ENCODE measurements around the gene OR51E1.

DNA sequence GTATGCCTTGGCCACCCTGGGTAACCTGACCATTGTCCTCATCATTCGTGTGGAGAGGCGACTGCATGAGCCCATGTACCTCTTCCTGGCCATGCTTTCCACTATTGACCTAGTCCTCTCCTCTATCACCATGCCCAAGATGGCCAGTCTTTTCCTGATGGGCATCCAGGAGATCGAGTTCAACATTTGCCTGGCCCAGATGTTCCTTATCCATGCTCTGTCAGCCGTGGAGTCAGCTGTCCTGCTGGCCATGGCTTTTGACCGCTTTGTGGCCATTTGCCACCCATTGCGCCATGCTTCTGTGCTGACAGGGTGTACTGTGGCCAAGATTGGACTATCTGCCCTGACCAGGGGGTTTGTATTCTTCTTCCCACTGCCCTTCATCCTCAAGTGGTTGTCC lies 3.9 kb upstream of the OR51E1 start:
- TF ChIP-seq SIN3A (IDR thresholded peaks at IDR 0.05; ENCODE audit: low read depth, low read length) (no peak), SREBF2 (IDR thresholded peaks at IDR 0.05; ENCODE audit: low read length) (no peak), SUZ12 (IDR thresholded peaks at IDR 0.05; ENCODE audit: unreplicated experiment) (no peak), RUNX3 (IDR thresholded peaks at IDR 0.05; ENCODE audit: low read length) (no peak), TARDBP (IDR thresholded peaks at IDR 0.05; ENCODE audit: borderline replicate concordance) (no peak), HDAC2 (IDR thresholded peaks at IDR 0.05) (no peak), EZH2 (IDR thresholded peaks at IDR 0.05; ENCODE audit: borderline replicate concordance, control insufficient read depth, low read depth, low read length) (no peak), CHD2 (IDR thresholded peaks at IDR 0.05; ENCODE audit: borderline replicate concordance, low read depth, low read length) (no peak), EP300 (IDR thresholded peaks at IDR 0.05; ENCODE audit: borderline replicate concordance in 1 of 2, control insufficient read depth in 1 of 2, low read depth in 2 of 2, low read length in 2 of 2) (no peak), BHLHE40 (IDR thresholded peaks at IDR 0.05; ENCODE audit: borderline replicate concordance in 1 of 2, low read depth in 2 of 2, low read length in 1 of 2) (no peak), SMAD1 (IDR thresholded peaks at IDR 0.05; ENCODE audit: low read depth, partially characterized antibody) (no peak), JUND (IDR thresholded peaks at IDR 0.05; ENCODE audit: low read depth, low read length) (no peak)
- TF ChIP-seq, protein P1, sequence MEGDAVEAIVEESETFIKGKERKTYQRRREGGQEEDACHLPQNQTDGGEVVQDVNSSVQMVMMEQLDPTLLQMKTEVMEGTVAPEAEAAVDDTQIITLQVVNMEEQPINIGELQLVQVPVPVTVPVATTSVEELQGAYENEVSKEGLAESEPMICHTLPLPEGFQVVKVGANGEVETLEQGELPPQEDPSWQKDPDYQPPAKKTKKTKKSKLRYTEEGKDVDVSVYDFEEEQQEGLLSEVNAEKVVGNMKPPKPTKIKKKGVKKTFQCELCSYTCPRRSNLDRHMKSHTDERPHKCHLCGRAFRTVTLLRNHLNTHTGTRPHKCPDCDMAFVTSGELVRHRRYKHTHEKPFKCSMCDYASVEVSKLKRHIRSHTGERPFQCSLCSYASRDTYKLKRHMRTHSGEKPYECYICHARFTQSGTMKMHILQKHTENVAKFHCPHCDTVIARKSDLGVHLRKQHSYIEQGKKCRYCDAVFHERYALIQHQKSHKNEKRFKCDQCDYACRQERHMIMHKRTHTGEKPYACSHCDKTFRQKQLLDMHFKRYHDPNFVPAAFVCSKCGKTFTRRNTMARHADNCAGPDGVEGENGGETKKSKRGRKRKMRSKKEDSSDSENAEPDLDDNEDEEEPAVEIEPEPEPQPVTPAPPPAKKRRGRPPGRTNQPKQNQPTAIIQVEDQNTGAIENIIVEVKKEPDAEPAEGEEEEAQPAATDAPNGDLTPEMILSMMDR (IDR thresholded peaks at IDR 0.05 in 2 of 3, conservative IDR thresholded peaks at IDR 0.05 in 1 of 3; ENCODE audit: control insufficient read depth in 2 of 3, extremely low read depth in 1 of 3, insufficient read depth in 1 of 3, low read depth in 3 of 3, low read length in 3 of 3), result no peak
- TF ChIP-seq, protein P2, sequence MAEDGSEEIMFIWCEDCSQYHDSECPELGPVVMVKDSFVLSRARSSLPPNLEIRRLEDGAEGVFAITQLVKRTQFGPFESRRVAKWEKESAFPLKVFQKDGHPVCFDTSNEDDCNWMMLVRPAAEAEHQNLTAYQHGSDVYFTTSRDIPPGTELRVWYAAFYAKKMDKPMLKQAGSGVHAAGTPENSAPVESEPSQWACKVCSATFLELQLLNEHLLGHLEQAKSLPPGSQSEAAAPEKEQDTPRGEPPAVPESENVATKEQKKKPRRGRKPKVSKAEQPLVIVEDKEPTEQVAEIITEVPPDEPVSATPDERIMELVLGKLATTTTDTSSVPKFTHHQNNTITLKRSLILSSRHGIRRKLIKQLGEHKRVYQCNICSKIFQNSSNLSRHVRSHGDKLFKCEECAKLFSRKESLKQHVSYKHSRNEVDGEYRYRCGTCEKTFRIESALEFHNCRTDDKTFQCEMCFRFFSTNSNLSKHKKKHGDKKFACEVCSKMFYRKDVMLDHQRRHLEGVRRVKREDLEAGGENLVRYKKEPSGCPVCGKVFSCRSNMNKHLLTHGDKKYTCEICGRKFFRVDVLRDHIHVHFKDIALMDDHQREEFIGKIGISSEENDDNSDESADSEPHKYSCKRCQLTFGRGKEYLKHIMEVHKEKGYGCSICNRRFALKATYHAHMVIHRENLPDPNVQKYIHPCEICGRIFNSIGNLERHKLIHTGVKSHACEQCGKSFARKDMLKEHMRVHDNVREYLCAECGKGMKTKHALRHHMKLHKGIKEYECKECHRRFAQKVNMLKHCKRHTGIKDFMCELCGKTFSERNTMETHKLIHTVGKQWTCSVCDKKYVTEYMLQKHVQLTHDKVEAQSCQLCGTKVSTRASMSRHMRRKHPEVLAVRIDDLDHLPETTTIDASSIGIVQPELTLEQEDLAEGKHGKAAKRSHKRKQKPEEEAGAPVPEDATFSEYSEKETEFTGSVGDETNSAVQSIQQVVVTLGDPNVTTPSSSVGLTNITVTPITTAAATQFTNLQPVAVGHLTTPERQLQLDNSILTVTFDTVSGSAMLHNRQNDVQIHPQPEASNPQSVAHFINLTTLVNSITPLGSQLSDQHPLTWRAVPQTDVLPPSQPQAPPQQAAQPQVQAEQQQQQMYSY (CRISPR knock-in tag; IDR thresholded peaks at IDR 0.05), result no peak
